ENCODE data around the gene CA11. TPM values are rescaled to one million over a fixed set of nuclear protein-coding genes. Genes with fewer than 3 reads are reported as not detected.

CA11 gene
- polyA plus RNA-seq, 1 of the 3 experiments (the other 2 are of a cell fraction), result 13.1 TPM

DNA sequence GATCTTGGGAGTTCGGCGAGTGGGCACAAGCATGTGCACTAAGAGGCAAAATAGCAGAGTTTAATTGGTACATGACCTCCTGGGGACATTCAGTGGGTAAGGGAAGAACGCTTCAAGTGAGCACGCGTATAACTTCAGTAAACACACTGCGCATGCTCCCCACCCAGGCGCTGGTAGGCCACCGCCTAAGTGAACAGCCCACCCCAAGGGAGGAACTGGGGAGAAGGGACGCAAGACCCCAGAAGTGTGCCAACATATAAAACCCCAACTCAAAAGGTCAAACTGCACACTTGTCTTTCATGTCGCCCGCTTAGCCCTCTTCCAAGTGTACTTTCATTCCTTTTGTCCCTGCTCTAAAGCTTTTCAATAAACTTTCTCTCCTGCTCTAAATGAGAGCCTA lies 37.4 kb upstream of the CA11 start:
- no peaks in the 10 kb centered on the region for H3K27me3 ChIP-seq (ENCODE audit: insufficient read depth)

DNA sequence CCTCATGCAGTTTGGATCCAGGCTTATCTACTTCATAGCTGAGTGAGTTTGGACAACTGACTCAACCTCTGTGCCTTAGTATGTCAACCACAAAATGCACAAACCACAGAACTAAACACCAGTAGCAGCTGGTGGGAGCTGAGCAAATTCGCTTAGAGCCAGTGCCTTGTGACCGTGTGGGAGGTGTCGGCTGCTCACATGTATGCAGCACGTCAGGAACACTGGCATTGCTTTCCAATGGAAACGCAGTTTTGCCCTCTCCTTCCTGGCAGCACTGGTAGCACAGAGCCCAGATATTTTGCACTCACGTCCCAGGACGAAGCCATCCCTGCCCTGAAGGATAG lies 35.1 kb upstream of the CA11 start:
- no peak overlapping the region for H3K4me3 ChIP-seq (ENCODE audit: low read depth in 2 of 2, low read length in 1 of 2)
- H3F3A ChIP-seq (replicated peaks; ENCODE audit: insufficient read depth), result no peaks in the 10 kb centered on the region
- H3K36me3 ChIP-seq (replicated peaks in 1 of 2; ENCODE audit: control insufficient read depth in 1 of 2, insufficient read depth in 2 of 2, low read length in 1 of 2), result no peaks in the 10 kb centered on the region
- H4K20me1 ChIP-seq (ENCODE audit: insufficient read depth), result no peaks in the 10 kb centered on the region
- no peaks in the 10 kb centered on the region for H3K79me2 ChIP-seq (ENCODE audit: insufficient read depth)
- no peak for DNase-seq
- H2AFZ ChIP-seq (ENCODE audit: low read depth), result no peak overlapping the region
- H3K4me1 ChIP-seq (ENCODE audit: control insufficient read depth in 1 of 2, insufficient read depth in 2 of 2, low read depth in 1 of 2, low read length in 1 of 2), result no peaks in the 10 kb centered on the region
- H3K9me2 ChIP-seq, result no peaks in the 10 kb centered on the region
- H3K9ac ChIP-seq, result no peak overlapping the region
- H3K27ac ChIP-seq (ENCODE audit: low read depth in 2 of 2, low read length in 1 of 2), result no peak overlapping the region
- CTCF ChIA-PET, result no interaction called here
- no peak overlapping the region for H3K4me2 ChIP-seq
- H3K9me3 ChIP-seq, result no peaks in the 10 kb centered on the region
- 76% methylated on average over 6 of the region's 7 CpGs for WGBS (ENCODE audit: low lambda C conversion rate)
- H3K27me3 ChIP-seq (ENCODE audit: insufficient read depth), result no peaks in the 10 kb centered on the region
- POLR2A ChIA-PET, result no interaction called here
- TF ChIP-seq GATA2 (CRISPR knock-in tag; IDR thresholded peaks at IDR 0.05), result no peak
- no peak for TF ChIP-seq NFIC (IDR thresholded peaks at IDR 0.05; ENCODE audit: borderline replicate concordance)
- no peak for TF ChIP-seq GABPA (IDR thresholded peaks at IDR 0.05; ENCODE audit: low read depth)
- TF ChIP-seq, protein P1, sequence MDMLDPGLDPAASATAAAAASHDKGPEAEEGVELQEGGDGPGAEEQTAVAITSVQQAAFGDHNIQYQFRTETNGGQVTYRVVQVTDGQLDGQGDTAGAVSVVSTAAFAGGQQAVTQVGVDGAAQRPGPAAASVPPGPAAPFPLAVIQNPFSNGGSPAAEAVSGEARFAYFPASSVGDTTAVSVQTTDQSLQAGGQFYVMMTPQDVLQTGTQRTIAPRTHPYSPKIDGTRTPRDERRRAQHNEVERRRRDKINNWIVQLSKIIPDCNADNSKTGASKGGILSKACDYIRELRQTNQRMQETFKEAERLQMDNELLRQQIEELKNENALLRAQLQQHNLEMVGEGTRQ (IDR thresholded peaks at IDR 0.05; ENCODE audit: borderline replicate concordance, low read depth, low read length), result no peak
- no peak for TF ChIP-seq CHD2 (IDR thresholded peaks at IDR 0.05; ENCODE audit: low read length, partially characterized antibody)
- TF ChIP-seq POLR2AphosphoS5 (IDR thresholded peaks at IDR 0.05; ENCODE audit: low read depth, low read length), result no peak
- TF ChIP-seq RXRA (IDR thresholded peaks at IDR 0.05; ENCODE audit: borderline replicate concordance, low read depth), result no peak
- no peak for TF ChIP-seq MXI1 (IDR thresholded peaks at IDR 0.05; ENCODE audit: low read depth, low read length)
- TF ChIP-seq TAF1 (IDR thresholded peaks at IDR 0.05; ENCODE audit: borderline replicate concordance, low read depth, low read length), result no peak
- no peak for TF ChIP-seq FOXM1 (IDR thresholded peaks at IDR 0.05; ENCODE audit: low read depth)
- no peak for TF ChIP-seq ZBTB33 (IDR thresholded peaks at IDR 0.05; ENCODE audit: borderline replicate concordance, low read depth)
- no peak for TF ChIP-seq RFX5 (IDR thresholded peaks at IDR 0.05; ENCODE audit: low read length)
- no peak for TF ChIP-seq TCF12 (IDR thresholded peaks at IDR 0.05)
- TF ChIP-seq EP300 (IDR thresholded peaks at IDR 0.05; ENCODE audit: borderline replicate concordance in 1 of 2, low read depth in 1 of 2, low read length in 1 of 2), result no peak
- TF ChIP-seq, protein P2, sequence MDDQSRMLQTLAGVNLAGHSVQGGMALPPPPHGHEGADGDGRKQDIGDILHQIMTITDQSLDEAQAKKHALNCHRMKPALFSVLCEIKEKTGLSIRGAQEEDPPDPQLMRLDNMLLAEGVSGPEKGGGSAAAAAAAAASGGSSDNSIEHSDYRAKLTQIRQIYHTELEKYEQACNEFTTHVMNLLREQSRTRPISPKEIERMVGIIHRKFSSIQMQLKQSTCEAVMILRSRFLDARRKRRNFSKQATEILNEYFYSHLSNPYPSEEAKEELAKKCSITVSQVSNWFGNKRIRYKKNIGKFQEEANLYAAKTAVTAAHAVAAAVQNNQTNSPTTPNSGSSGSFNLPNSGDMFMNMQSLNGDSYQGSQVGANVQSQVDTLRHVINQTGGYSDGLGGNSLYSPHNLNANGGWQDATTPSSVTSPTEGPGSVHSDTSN (IDR thresholded peaks at IDR 0.05), result no peak

More for the DNA sequence above, 37.4 kb upstream of the CA11 start:
- Histone ChIP-seq H3K4me3 (ENCODE audit: low read depth in 2 of 2, low read length in 1 of 2) (no peak overlapping the region), H2AFZ (ENCODE audit: low read depth) (no peak overlapping the region), H3K27ac (ENCODE audit: low read depth in 2 of 2, low read length in 1 of 2) (no peak overlapping the region), H4K20me1 (ENCODE audit: insufficient read depth) (no peaks in the 10 kb centered on the region), H3K9me2 (no peaks in the 10 kb centered on the region), H3K4me2 (no peak overlapping the region), H3F3A (replicated peaks; ENCODE audit: insufficient read depth) (no peaks in the 10 kb centered on the region), H3K4me1 (ENCODE audit: control insufficient read depth in 1 of 2, insufficient read depth in 2 of 2, low read depth in 1 of 2, low read length in 1 of 2) (no peaks in the 10 kb centered on the region), H3K79me2 (ENCODE audit: insufficient read depth) (no peaks in the 10 kb centered on the region), H3K9ac (no peak overlapping the region), H3K9me3 (no peaks in the 10 kb centered on the region), H3K36me3 (replicated peaks in 1 of 2; ENCODE audit: control insufficient read depth in 1 of 2, insufficient read depth in 2 of 2, low read length in 1 of 2) (no peaks in the 10 kb centered on the region)
- POLR2A ChIA-PET, result no interaction called here
- no peak for DNase-seq
- 92% methylated on average over 10 of the region's 11 CpGs for WGBS (ENCODE audit: low lambda C conversion rate)
- TF ChIP-seq POLR2AphosphoS5 (IDR thresholded peaks at IDR 0.05; ENCODE audit: low read depth, low read length), result no peak
- TF ChIP-seq TCF12 (IDR thresholded peaks at IDR 0.05), result no peak
- no peak for TF ChIP-seq EZH2phosphoT487 (IDR thresholded peaks at IDR 0.05; ENCODE audit: borderline replicate concordance, low read depth)
- TF ChIP-seq, protein P3, sequence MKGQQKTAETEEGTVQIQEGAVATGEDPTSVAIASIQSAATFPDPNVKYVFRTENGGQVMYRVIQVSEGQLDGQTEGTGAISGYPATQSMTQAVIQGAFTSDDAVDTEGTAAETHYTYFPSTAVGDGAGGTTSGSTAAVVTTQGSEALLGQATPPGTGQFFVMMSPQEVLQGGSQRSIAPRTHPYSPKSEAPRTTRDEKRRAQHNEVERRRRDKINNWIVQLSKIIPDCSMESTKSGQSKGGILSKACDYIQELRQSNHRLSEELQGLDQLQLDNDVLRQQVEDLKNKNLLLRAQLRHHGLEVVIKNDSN (IDR thresholded peaks at IDR 0.05; ENCODE audit: borderline replicate concordance, low read depth), result no peak
- TF ChIP-seq EP300 (IDR thresholded peaks at IDR 0.05; ENCODE audit: borderline replicate concordance in 1 of 2, low read depth in 1 of 2, low read length in 1 of 2), result no peak
- TF ChIP-seq FOXJ3 (CRISPR knock-in tag; IDR thresholded peaks at IDR 0.05), result no peak
- no peak for TF ChIP-seq RFX5 (IDR thresholded peaks at IDR 0.05; ENCODE audit: low read length)
- no peak for TF ChIP-seq YY1 (IDR thresholded peaks at IDR 0.05; ENCODE audit: low read depth)
- no peak for TF ChIP-seq ZBTB33 (IDR thresholded peaks at IDR 0.05; ENCODE audit: borderline replicate concordance, low read depth)
- TF ChIP-seq GATA2 (CRISPR knock-in tag; IDR thresholded peaks at IDR 0.05), result no peak
- TF ChIP-seq CHD2 (IDR thresholded peaks at IDR 0.05; ENCODE audit: low read length, partially characterized antibody), result no peak
- CTCF ChIA-PET, result interaction anchor here (2.2 kb wide), 1 partner anchor 8 kb away, joined by 6 read pairs; no protein-coding TSS in a partner anchor

Data from SK-N-SH (cell line).